ENCODE data around the gene EPN2. TPM values are rescaled to one million over a fixed set of nuclear protein-coding genes. Genes with fewer than 3 reads are reported as not detected.

EPN2 gene
- polyA plus RNA-seq, 1 donor (not counting 4 experiments of a cell fraction or from before 2014, with no cell fraction given) = 30.2 TPM

- Histone ChIP-seq H3K79me2 (ENCODE audit: control insufficient read depth, insufficient read depth, low read length) (no peaks in the 10 kb centered on the region), H4K20me1 (ENCODE audit: control insufficient read depth, extremely low read depth, insufficient read depth, low read length) (no peaks in the 10 kb centered on the region), H3K36me3 (ENCODE audit: control insufficient read depth in 2 of 2, extremely low read depth in 1 of 2, insufficient read depth in 2 of 2, low read length in 2 of 2) (no peaks in the 10 kb centered on the region), H3K4me2 (ENCODE audit: control insufficient read depth, extremely low read depth, insufficient read depth, low read depth, low read length) (no peak overlapping the region), H3K4me1 (ENCODE audit: control insufficient read depth, extremely low read depth, insufficient read depth, low read length) (peaks cover 3% of the 10 kb centered on the region), H3K27ac (ENCODE audit: control insufficient read depth, insufficient read depth, low read length) (no peak overlapping the region), H3K9me3 (ENCODE audit: control insufficient read depth, low read depth, low read length) (no peaks in the 10 kb centered on the region), H3K27me3 (ENCODE audit: control insufficient read depth, extremely low read depth, insufficient read depth, low read length) (no peaks in the 10 kb centered on the region), H3K9me1 (ENCODE audit: control insufficient read depth, extremely low read depth, insufficient read depth, low read length) (no peaks in the 10 kb centered on the region), H3K4me3 (ENCODE audit: control insufficient read depth in 2 of 3, extremely low read depth in 1 of 3, insufficient read depth in 2 of 3, low read depth in 1 of 3, low read length in 3 of 3) (no peak overlapping the region), H3K9ac (ENCODE audit: control insufficient read depth, extremely low read depth, insufficient read depth, low read length) (no peak overlapping the region), H2AFZ (ENCODE audit: control insufficient read depth, low read length) (no peak overlapping the region)
- FAIRE-seq (no peak), DNase-seq (ENCODE audit: low read depth, low spot score) (no peak)
- TF ChIP-seq EZH2 (IDR thresholded peaks at IDR 0.05; ENCODE audit: low read length) = no peak
- TF ChIP-seq CTCF (optimal IDR thresholded peaks at IDR 0.05 in 1 of 3, IDR thresholded peaks at IDR 0.05 in 1 of 3, conservative IDR thresholded peaks at IDR 0.05 in 1 of 3; ENCODE audit: extremely low read depth in 1 of 3, insufficient read depth in 2 of 3, low read length in 3 of 3) = no peak
- dilution Hi-C loops (cut with MboI; ENCODE audit: extremely low pct_ligation_motif_present, low sequenced_read_pairs) = loop anchor here (25.0 kb wide), 1 partner anchor 290 kb away; no protein-coding TSS in a partner anchor
Measured at GRCh38 chr17:19372439-19372838, 135.3 kb downstream of the EPN2 start.

- Histone ChIP-seq H4K20me1 (ENCODE audit: control insufficient read depth, extremely low read depth, insufficient read depth, low read length) (no peaks in the 10 kb centered on the region), H3K9me1 (ENCODE audit: control insufficient read depth, extremely low read depth, insufficient read depth, low read length) (no peaks in the 10 kb centered on the region), H3K27ac (ENCODE audit: control insufficient read depth, insufficient read depth, low read length) (no peak overlapping the region), H3K36me3 (ENCODE audit: control insufficient read depth in 2 of 2, extremely low read depth in 1 of 2, insufficient read depth in 2 of 2, low read length in 2 of 2) (no peaks in the 10 kb centered on the region), H3K4me1 (ENCODE audit: control insufficient read depth, extremely low read depth, insufficient read depth, low read length) (peaks cover 3% of the 10 kb centered on the region), H3K9ac (ENCODE audit: control insufficient read depth, extremely low read depth, insufficient read depth, low read length) (no peak overlapping the region), H3K79me2 (ENCODE audit: control insufficient read depth, insufficient read depth, low read length) (no peaks in the 10 kb centered on the region), H3K4me3 (ENCODE audit: control insufficient read depth in 2 of 3, extremely low read depth in 1 of 3, insufficient read depth in 2 of 3, low read depth in 1 of 3, low read length in 3 of 3) (no peak overlapping the region), H2AFZ (ENCODE audit: control insufficient read depth, low read length) (no peak overlapping the region), H3K4me2 (ENCODE audit: control insufficient read depth, extremely low read depth, insufficient read depth, low read depth, low read length) (no peak overlapping the region), H3K27me3 (ENCODE audit: control insufficient read depth, extremely low read depth, insufficient read depth, low read length) (no peaks in the 10 kb centered on the region), H3K9me3 (ENCODE audit: control insufficient read depth, low read depth, low read length) (no peaks in the 10 kb centered on the region)
- dilution Hi-C loops (cut with MboI; ENCODE audit: extremely low pct_ligation_motif_present, low sequenced_read_pairs) = loop anchor here (25.0 kb wide), 1 partner anchor 289 kb away; no protein-coding TSS in a partner anchor
- FAIRE-seq (no peak), DNase-seq (ENCODE audit: low read depth, low spot score) (no peak)
- TF ChIP-seq EZH2 (IDR thresholded peaks at IDR 0.05; ENCODE audit: low read length) (no peak), CTCF (optimal IDR thresholded peaks at IDR 0.05 in 1 of 3, IDR thresholded peaks at IDR 0.05 in 1 of 3, conservative IDR thresholded peaks at IDR 0.05 in 1 of 3; ENCODE audit: extremely low read depth in 1 of 3, insufficient read depth in 2 of 3, low read length in 3 of 3) (no peak)
Measured at GRCh38 chr17:19372866-19373504, 135.8 kb downstream of the EPN2 start.

Data from keratinocyte (primary cell).